Osteoblast (primary cell): ENCODE data around the gene SELENOW. TPM values are rescaled to one million over a fixed set of nuclear protein-coding genes. Genes with fewer than 3 reads are reported as not detected.

Source experiments
- DNase-seq: peaks from one replicate; pipeline ENCODE4 v3.0.0; 2011; ENCODE audit warnings: low spot score, mixed read lengths; ENCODE audit not compliant: insufficient read length; ENCODE audit errors: missing footprints
- H2AFZ ChIP-seq: 2 replicates; pipeline ENCODE4 v1.6.0; 2011; ENCODE audit warnings: mild to moderate bottlenecking, low read length
- H3K27ac ChIP-seq: 2 replicates; pipeline ENCODE4 v1.5.1; 2011; ENCODE audit warnings: mild to moderate bottlenecking, low read depth, low read length, moderate library complexity
- H3K27me3 ChIP-seq: 2 replicates; pipeline ENCODE4 v1.6.0; 2012; ENCODE audit warnings: mild to moderate bottlenecking, control low read depth, inconsistent platforms, low read length, moderate library complexity; ENCODE audit not compliant: insufficient read depth
- H3K36me3 ChIP-seq: 2 replicates; pipeline ENCODE4 v1.5.1; 2011; ENCODE audit warnings: mild to moderate bottlenecking, low read length, control low read depth, moderate library complexity; ENCODE audit not compliant: insufficient read depth
- H3K4me1 ChIP-seq: 2 replicates; pipeline ENCODE4 v1.5.1; 2011; ENCODE audit warnings: mild to moderate bottlenecking, low read length, control low read depth, moderate library complexity; ENCODE audit not compliant: insufficient read depth
- H3K4me2 ChIP-seq: 2 replicates; pipeline ENCODE4 v1.6.0; 2011; ENCODE audit warnings: mild to moderate bottlenecking, low read length; ENCODE audit not compliant: insufficient read depth
- H3K4me3 ChIP-seq: fragments of 200-600 bp; sonication (generic); 3 replicates; pipeline ENCODE4 v1.5.1; 2012; ENCODE audit warnings: mild to moderate bottlenecking, low read length, inconsistent platforms; ENCODE audit not compliant: insufficient read depth
- H3K79me2 ChIP-seq: 2 replicates; pipeline ENCODE4 v1.6.0; 2012; ENCODE audit warnings: mild to moderate bottlenecking, low read length, control low read depth, inconsistent platforms; ENCODE audit not compliant: insufficient read depth
- H3K9me3 ChIP-seq: 2 replicates; pipeline ENCODE4 v1.5.1; 2011; ENCODE audit warnings: low read depth, low read length, control low read depth
- H4K20me1 ChIP-seq: 2 replicates; pipeline ENCODE4 v1.6.0; 2012; ENCODE audit warnings: mild to moderate bottlenecking, low read length, control low read depth; ENCODE audit not compliant: insufficient read depth
- total RNA-seq: library from RNA; depleted of rRNA; stranded (reverse); fragments of >200 nt; gene quantifications from 2 replicates; pipeline ENCODE4 v1.2.3, GENCODE V29; 2012
- TF ChIP-seq, protein P1 (sequence below): IDR thresholded peaks from 2 replicates; pipeline ENCODE4 v1.5.1; 2011; ENCODE audit warnings: mild to moderate bottlenecking, low read depth, low read length, moderate library complexity; ENCODE audit errors: extremely low read depth

The SELENOW gene
- total RNA-seq: 76.7 and 78.4 TPM in 2 replicates

DNA sequence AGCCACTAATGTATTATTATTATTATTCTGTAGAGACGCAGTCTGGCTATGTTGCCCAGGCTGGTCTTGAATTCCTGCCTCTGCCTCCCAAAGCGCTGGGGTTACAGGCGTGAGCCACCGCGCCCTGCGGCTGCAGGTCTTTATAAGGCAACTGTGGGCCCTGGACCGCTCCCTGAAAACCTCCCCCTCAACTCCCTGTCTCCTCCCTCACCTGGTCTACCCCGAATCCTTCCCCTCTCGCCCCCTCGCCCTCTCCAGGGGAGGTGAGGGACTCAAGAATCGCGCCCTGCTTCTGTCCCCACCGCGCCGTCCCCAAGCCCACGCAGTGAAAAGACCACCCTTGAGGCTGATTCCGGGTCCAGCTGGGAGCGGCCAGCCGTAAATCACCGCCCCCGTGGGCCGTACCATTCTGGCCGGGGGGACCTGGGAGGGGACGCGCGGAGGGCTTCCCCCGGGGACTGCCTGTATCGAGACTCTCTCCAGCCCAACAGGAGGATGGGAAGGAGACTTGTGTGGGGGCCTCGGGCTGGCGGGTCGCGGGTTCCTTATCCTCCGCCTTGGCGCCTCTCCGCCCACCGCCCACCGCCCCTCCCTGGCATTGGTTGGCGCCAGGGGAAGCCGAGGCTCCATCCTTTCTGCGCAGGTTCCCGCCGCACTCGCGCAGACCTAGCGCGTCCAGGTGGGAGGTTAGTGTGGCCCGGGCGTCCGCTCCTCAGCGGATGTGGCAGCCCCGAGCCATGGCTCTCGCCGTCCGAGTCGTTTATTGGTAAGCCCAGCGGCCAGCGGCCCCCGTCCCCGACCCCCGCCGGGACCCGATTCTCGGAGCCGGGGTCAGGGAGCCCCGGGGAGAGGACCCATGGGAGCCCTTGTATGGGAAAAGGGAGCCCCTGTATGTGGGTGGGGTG is at the start of gene SELENOW:
SELENOW (plus strand) TSS at position 655 of the 905 bp plus-strand sequence; CDS start at position 738, 83 bp downstream.
- peaks cover 14% of the 10 kb centered on the region for H3K4me1 ChIP-seq
- H3K9me3 ChIP-seq: no peaks in the 10 kb centered on the region
- peak within 1 kb of the TSS; percentile 98 for H3K4me3 ChIP-seq
- peaks cover 27% of the 10 kb centered on the region for H4K20me1 ChIP-seq
- TF ChIP-seq, protein P1, sequence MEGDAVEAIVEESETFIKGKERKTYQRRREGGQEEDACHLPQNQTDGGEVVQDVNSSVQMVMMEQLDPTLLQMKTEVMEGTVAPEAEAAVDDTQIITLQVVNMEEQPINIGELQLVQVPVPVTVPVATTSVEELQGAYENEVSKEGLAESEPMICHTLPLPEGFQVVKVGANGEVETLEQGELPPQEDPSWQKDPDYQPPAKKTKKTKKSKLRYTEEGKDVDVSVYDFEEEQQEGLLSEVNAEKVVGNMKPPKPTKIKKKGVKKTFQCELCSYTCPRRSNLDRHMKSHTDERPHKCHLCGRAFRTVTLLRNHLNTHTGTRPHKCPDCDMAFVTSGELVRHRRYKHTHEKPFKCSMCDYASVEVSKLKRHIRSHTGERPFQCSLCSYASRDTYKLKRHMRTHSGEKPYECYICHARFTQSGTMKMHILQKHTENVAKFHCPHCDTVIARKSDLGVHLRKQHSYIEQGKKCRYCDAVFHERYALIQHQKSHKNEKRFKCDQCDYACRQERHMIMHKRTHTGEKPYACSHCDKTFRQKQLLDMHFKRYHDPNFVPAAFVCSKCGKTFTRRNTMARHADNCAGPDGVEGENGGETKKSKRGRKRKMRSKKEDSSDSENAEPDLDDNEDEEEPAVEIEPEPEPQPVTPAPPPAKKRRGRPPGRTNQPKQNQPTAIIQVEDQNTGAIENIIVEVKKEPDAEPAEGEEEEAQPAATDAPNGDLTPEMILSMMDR: no peak
- peaks cover 22% of the 10 kb centered on the region for H3K36me3 ChIP-seq
- H3K27me3 ChIP-seq: no peaks in the 10 kb centered on the region
- H3K27ac ChIP-seq: peak within 1 kb of the TSS; percentile 96
- H2AFZ ChIP-seq: peak within 1 kb of the TSS; percentile 99
- peak; percentile 97 for DNase-seq
- H3K79me2 ChIP-seq: peaks cover 37% of the 10 kb centered on the region
- H3K4me2 ChIP-seq: peak within 1 kb of the TSS; percentile 96

DNA sequence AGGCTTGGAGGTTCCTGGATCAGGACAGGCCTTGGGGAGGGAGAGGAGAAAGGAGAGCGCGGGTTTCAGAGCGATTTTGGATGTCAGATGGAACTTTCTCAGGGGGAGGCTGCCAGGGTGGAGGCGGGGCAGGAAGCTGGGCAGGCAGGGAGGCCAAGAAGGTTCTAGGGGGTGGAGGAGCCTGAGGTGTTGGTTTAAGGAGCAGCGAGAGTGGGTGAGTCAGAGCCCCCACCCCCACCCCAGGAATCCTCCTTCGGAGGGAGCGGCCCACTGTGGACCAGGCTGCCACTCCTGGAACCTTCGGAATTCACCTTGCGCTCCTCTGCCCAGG is 49.1 kb upstream of the SELENOW start:
- Histone ChIP-seq H3K79me2 (peaks cover 69% of the 10 kb centered on the region), H3K4me2 (peak overlapping the region; percentile 55), H3K27ac (peak overlapping the region; percentile 68), H3K9me3 (no peaks in the 10 kb centered on the region), H3K4me1 (peaks cover 29% of the 10 kb centered on the region), H3K27me3 (no peaks in the 10 kb centered on the region), H3K4me3 (peak overlapping the region; percentile 8), H2AFZ (peak overlapping the region; percentile 4), H3K36me3 (peaks cover 65% of the 10 kb centered on the region), H4K20me1 (peaks cover 31% of the 10 kb centered on the region)
- peak; percentile 96 for DNase-seq
- TF ChIP-seq, protein P1: no peak

DNA sequence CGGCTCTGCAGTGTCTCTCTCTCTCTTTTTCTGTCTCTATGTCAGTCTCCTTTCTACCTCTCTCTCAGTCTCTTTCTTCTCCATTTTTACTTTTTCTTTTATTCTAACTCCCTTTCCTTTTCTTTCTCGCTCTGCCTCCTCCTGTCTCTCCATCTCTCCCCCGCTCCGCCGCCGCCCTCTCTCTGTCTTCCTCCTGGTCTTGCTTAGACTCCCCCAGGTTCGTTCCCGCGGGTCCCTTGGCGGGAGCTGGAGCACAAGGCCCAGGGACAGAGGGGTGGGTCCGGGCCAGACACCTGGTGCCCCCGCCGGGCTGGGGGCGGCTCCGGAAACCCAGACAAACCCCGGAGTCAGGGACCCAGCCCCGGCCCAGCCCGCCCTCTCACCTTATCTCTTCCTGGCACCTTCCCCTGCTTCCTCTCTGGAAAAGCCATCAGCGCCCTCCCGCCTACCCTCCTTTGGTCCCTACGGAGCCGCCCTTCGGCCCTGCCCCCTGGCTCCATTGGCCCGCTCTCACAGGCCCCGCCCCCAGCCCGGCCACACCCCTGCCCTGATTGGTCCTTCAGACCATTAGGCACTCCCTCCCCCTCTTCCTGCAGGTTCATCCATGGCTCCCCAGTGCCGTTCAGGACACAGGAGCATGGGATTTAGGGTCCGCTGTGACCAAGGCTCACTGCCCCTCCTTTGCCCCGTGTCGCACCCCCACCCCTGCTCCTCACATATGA is 48.5 kb upstream of the SELENOW start:
- peaks cover 67% of the 10 kb centered on the region for H3K36me3 ChIP-seq

More for the DNA sequence above, 48.5 kb upstream of the SELENOW start:
- peak; percentile 58 for DNase-seq
- H3K9me3 ChIP-seq: no peaks in the 10 kb centered on the region
- peaks cover 31% of the 10 kb centered on the region for H4K20me1 ChIP-seq
- no peak overlapping the region for H3K4me3 ChIP-seq
- H3K27me3 ChIP-seq: no peaks in the 10 kb centered on the region
- H2AFZ ChIP-seq: no peak overlapping the region
- H3K4me1 ChIP-seq: peaks cover 29% of the 10 kb centered on the region
- peak overlapping the region; percentile 55 for H3K4me2 ChIP-seq
- TF ChIP-seq, protein P1: no peak
- H3K79me2 ChIP-seq: peaks cover 69% of the 10 kb centered on the region
- peak overlapping the region; percentile 68 for H3K27ac ChIP-seq
